MCF 10A (cell line): ENCODE data around the gene AGAP1. TPM values are rescaled to one million over a fixed set of nuclear protein-coding genes. Genes with fewer than 3 reads are reported as not detected.

Experiments
- BruUV-seq: library from RNA; stranded (reverse); fragments of 400-500 nt; replicated peaks from 2 replicates; lab custom pipeline; 2021; lab: Mats Ljungman, UMichigan
- CTCF ChIA-PET: fragments of 300-600 bp; sonication (Branson Sonifier 250); formaldehyde crosslinking; extraction: SDS; loops from one replicate; lab custom pipeline; 2021; ENCODE audit warnings: antibody characterized with exemption, inconsistent platforms; lab: Yijun Ruan, JAX
- POLR2A ChIA-PET: fragments of 300-600, 350-650 bp; sonication (Branson Sonifier 250); formaldehyde crosslinking; extraction: SDS; loops from one replicate; lab custom pipeline; 2020; ENCODE audit warnings: antibody characterized with exemption, inconsistent platforms; lab: Yijun Ruan, JAX
- DNase-seq: peaks from one replicate; pipeline ENCODE4 v3.0.0-alpha.2; 2018; ENCODE audit not compliant: unreplicated experiment
- H3K27ac Mint-ChIP-seq: one replicate; pipeline ENCODE4 v1.8.0; 2022; ENCODE audit warnings: mild to moderate bottlenecking, low read depth, mixed read lengths; ENCODE audit not compliant: unreplicated experiment
- H3K27me3 Mint-ChIP-seq: one replicate; pipeline ENCODE4 v1.8.0; 2022; ENCODE audit warnings: mixed read lengths; ENCODE audit not compliant: insufficient read depth, unreplicated experiment
- H3K36me3 Mint-ChIP-seq: one replicate; pipeline ENCODE4 v1.8.0; 2022; ENCODE audit warnings: mild to moderate bottlenecking, moderate library complexity, mixed read lengths; ENCODE audit not compliant: insufficient read depth, unreplicated experiment
- H3K4me1 Mint-ChIP-seq: one replicate; pipeline ENCODE4 v1.8.0; 2022; ENCODE audit warnings: mixed read lengths; ENCODE audit not compliant: insufficient read depth, unreplicated experiment
- H3K4me3 Mint-ChIP-seq: one replicate; pipeline ENCODE4 v1.8.0; 2022; ENCODE audit warnings: mild to moderate bottlenecking, moderate library complexity, mixed read lengths; ENCODE audit not compliant: unreplicated experiment
- H3K9me3 Mint-ChIP-seq: one replicate; pipeline ENCODE4 v1.8.0; 2022; ENCODE audit warnings: mixed read lengths; ENCODE audit not compliant: unreplicated experiment
- CTCF ChIP-seq: fragments of 200-600 bp; IDR thresholded peaks from one replicate; pipeline ENCODE4 v1.8.0; 2022; ENCODE audit warnings: antibody characterized with exemption, mild to moderate bottlenecking; ENCODE audit not compliant: unreplicated experiment
- intact Hi-C: fragments of 100-400 bp; cut with micrococcal nuclease; formaldehyde crosslinking; loops from 2 replicates; pipeline ENCODE4 v1.14.1; 2022
- total RNA-seq: library from RNA; stranded (reverse); gene quantifications from 2 replicates; pipeline ENCODE4 v1.2.3, GENCODE V29; 2022

Gene AGAP1
- total RNA-seq, 1 experiment from 2014 or later: 41.3 TPM

DNA sequence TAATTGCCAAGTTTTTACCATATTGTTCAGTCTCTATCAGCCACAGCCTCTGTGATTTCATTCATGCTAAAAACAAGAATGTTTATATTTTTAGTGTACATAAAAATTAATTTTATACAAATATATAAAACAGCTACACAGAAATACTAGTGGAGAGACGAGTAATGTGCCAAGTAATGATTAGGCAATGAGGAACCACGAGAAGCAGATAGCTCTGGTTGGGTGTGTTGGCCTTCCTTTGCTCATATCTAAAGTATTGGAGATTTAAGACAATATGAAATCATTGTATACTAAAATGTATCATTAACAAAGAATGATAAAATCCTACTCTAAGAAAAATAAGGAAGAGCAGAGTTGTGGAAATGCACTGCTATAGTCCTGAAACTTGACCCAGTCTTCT, 326.7 kb downstream of the AGAP1 start:
- H3K36me3 Mint-ChIP-seq: peaks cover 13% of the 10 kb centered on the region
- POLR2A ChIA-PET: no interaction called here
- intact Hi-C loops: no loop called here

DNA sequence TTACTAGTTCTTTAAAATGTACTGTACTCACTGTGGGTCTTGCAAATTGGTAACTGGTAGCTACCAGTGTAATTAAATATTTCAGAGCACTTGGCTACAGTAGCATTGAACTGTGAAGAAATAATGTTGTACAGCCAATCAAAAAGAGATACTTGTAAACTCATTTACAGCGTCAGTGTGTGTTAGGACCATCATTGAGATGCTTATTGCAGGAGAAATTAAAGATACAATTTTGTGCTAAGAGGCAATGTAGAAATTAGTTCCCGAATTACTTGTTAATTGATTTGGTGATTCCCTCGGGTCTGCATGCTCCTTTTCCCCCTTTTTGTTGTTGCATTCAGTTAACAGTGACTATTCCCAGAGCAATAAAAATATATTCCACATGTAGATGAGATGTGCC, 330.5 kb downstream of the AGAP1 start:
- Mint-ChIP-seq H3K9me3 (no peaks in the 10 kb centered on the region), H3K27me3 (no peaks in the 10 kb centered on the region), H3K4me3 (no peak overlapping the region), H3K36me3 (peaks cover 13% of the 10 kb centered on the region), H3K27ac (no peak overlapping the region), H3K4me1 (no peaks in the 10 kb centered on the region)
- intact Hi-C loops: no loop called here
- TF ChIP-seq CTCF: no peak
- ChIA-PET CTCF (interaction anchor here (0.7 to 1.6 kb wide), 2 partner anchors 45 to 58 kb away, joined by 4 to 5 read pairs; no protein-coding TSS in a partner anchor), POLR2A (no interaction called here)
- no TSS peak for BruUV-seq
- no peak for DNase-seq

More for the DNA sequence above, 326.7 kb downstream of the AGAP1 start:
- BruUV-seq: no TSS peak
- CTCF ChIA-PET: no interaction called here
- H3K27ac Mint-ChIP-seq: no peak overlapping the region
- H3K9me3 Mint-ChIP-seq: no peaks in the 10 kb centered on the region
- H3K27me3 Mint-ChIP-seq: no peaks in the 10 kb centered on the region
- DNase-seq: no peak
- H3K4me1 Mint-ChIP-seq: no peaks in the 10 kb centered on the region
- TF ChIP-seq CTCF: no peak
- H3K4me3 Mint-ChIP-seq: no peak overlapping the region

DNA sequence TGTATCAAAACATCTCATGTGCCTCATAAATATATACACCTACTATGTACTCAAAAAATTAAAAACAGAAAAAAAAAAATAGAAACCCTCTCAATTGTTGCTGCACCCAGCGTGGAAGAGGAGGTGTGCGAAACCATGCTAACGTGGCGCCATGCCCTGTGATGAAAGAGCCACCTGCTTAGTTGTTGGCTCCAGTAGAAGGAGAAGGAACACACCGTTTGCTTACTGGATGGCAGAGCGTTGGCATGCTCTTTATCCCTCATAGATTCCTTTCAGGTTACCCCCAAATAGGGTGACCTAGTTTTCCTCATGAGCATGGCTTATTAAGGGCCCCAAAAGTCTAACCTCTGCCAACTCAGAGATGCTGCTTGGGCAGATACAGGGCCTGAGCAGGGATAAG, 332.1 kb downstream of the AGAP1 start:
- H3K27ac Mint-ChIP-seq: no peak overlapping the region
- no peak overlapping the region for H3K4me3 Mint-ChIP-seq
- H3K9me3 Mint-ChIP-seq: no peaks in the 10 kb centered on the region
- BruUV-seq: no TSS peak
- H3K27me3 Mint-ChIP-seq: no peaks in the 10 kb centered on the region
- peaks cover 19% of the 10 kb centered on the region for H3K36me3 Mint-ChIP-seq
- ChIA-PET POLR2A (interaction anchor here (0.6 kb wide), 1 partner anchor 1061 kb away, joined by 3 read pairs; no protein-coding TSS in a partner anchor), CTCF (interaction anchor here (0.5 kb wide), 1 partner anchor 10 kb away, joined by 3 read pairs; no protein-coding TSS in a partner anchor)
- DNase-seq: no peak
- TF ChIP-seq CTCF: no peak
- intact Hi-C loops: no loop called here
- no peaks in the 10 kb centered on the region for H3K4me1 Mint-ChIP-seq

- TF ChIP-seq CTCF: no peak
- peaks cover 19% of the 10 kb centered on the region for H3K36me3 Mint-ChIP-seq
- intact Hi-C loops: no loop called here
- H3K9me3 Mint-ChIP-seq: no peaks in the 10 kb centered on the region
- POLR2A ChIA-PET: interaction anchor here (0.6 kb wide), 1 partner anchor 1060 kb away, joined by 3 read pairs; no protein-coding TSS in a partner anchor
- CTCF ChIA-PET: interaction anchor here (0.5 to 0.6 kb wide), 2 partner anchors 9 to 49 kb away, joined by 3 read pairs; no protein-coding TSS in a partner anchor
- H3K4me3 Mint-ChIP-seq: no peak overlapping the region
- no peaks in the 10 kb centered on the region for H3K27me3 Mint-ChIP-seq
- no TSS peak for BruUV-seq
- DNase-seq: no peak
- H3K27ac Mint-ChIP-seq: no peak overlapping the region
- no peaks in the 10 kb centered on the region for H3K4me1 Mint-ChIP-seq
These were observed 333.0 kb downstream of the AGAP1 start for GRCh38 chr2:235826826-235827225.
